Liver (tissue), 9 donors: ENCODE results near the gene NEFH. TPM values are rescaled to one million over a fixed set of nuclear protein-coding genes. Genes with fewer than 3 reads are reported as not detected.

Source experiments
- DNase-seq: peaks from one replicate; pipeline ENCODE4 v3.0.0-alpha.2; 2017; ENCODE audit warnings: low spot score
- H3K27ac ChIP-seq, 2 donors: one replicate each; pipeline ENCODE4 v1.7.0; 2013; ENCODE audit warnings: inconsistent platforms in 2 of 2, low read length in 2 of 2, control low read depth in 1 of 2, low read depth in 1 of 2, mild to moderate bottlenecking in 1 of 2
- H3K27me3 ChIP-seq, 4 donors: one replicate each; pipeline versions ENCODE4 v1.6.1 to v1.7.0; 2013; ENCODE audit warnings: low read length in 3 of 4, inconsistent platforms in 1 of 4, mild to moderate bottlenecking in 1 of 4, moderate library complexity in 1 of 4; ENCODE audit not compliant: control insufficient read depth in 4 of 4, insufficient read depth in 4 of 4
- H3K36me3 ChIP-seq, 4 donors: one replicate each; pipeline versions ENCODE4 v1.6.1 to v1.7.0; 2013; ENCODE audit warnings: low read length in 3 of 4, mild to moderate bottlenecking in 3 of 4, low read depth in 1 of 4, moderate library complexity in 1 of 4; ENCODE audit not compliant: control insufficient read depth in 4 of 4, insufficient read depth in 3 of 4
- H3K4me1 ChIP-seq, 4 donors: one replicate each; pipeline versions ENCODE4 v1.6.1 to v1.7.0; 2013; ENCODE audit warnings: low read length in 3 of 4, mild to moderate bottlenecking in 3 of 4, moderate library complexity in 1 of 4; ENCODE audit not compliant: control insufficient read depth in 4 of 4, insufficient read depth in 4 of 4
- H3K4me3 ChIP-seq, 3 donors: one replicate each; pipeline versions ENCODE4 v1.6.1 to v1.7.0; 2013; ENCODE audit warnings: low read length in 3 of 3, control low read depth in 1 of 3, low read depth in 1 of 3, mild to moderate bottlenecking in 1 of 3
- H3K9ac ChIP-seq, 2 donors: one replicate each; pipeline ENCODE4 v1.7.0; 2013; ENCODE audit warnings: low read length in 2 of 2, mild to moderate bottlenecking in 2 of 2, moderate library complexity in 2 of 2, control low read depth in 1 of 2, low read depth in 1 of 2
- H3K9me3 ChIP-seq, 4 donors: one replicate each; pipeline versions ENCODE4 v1.6.1 to v1.7.0; 2013; ENCODE audit warnings: low read length in 3 of 4; ENCODE audit not compliant: control insufficient read depth in 4 of 4
- NR2F2 ChIP-seq: IDR thresholded peaks from 2 replicates; pipeline ENCODE4 v1.6.1; 2016; ENCODE audit warnings: antibody characterized with exemption
- RAD21 ChIP-seq, 2 donors: IDR thresholded peaks; 2 replicates each; pipeline ENCODE4 v1.6.1; 2016; ENCODE audit warnings: antibody characterized with exemption in 2 of 2, mild to moderate bottlenecking in 2 of 2
- SP1 ChIP-seq: IDR thresholded peaks from 2 replicates; pipeline ENCODE4 v1.6.1; 2018; ENCODE audit warnings: antibody characterized with exemption, mild to moderate bottlenecking
- WGBS: extraction: QIAGEN DNeasy Blood & Tissue Kit; methylation state at CpG from one replicate; pipeline ENCODE4 v1.1.7; 2013; 5-methylcytosine and 5-hydroxymethylcytosine counted together
- polyA plus RNA-seq, 2 donors: library from polyadenylated mRNA; stranded (reverse) in 1 of 2; unstranded in 1 of 2; fragments of 200-250 nt in 1 of 2; fragments of >200 nt in 1 of 2; fragmentation: Nextera tagmentation in 1 of 2; extraction: Ambion mirVana in 1 of 2; gene quantifications; one replicate each; pipeline versions ENCODE4 v1.2.1 to v1.2.3, GENCODE V29; 2013 to 2015
- total RNA-seq, 2 donors: library from RNA; depleted of rRNA; stranded (reverse); fragments of >200 nt; gene quantifications; one replicate each; pipeline ENCODE4 v1.2.3, GENCODE V29; 2014
- TF ChIP-seq, protein P1 (sequence below): IDR thresholded peaks from 2 replicates; pipeline ENCODE4 v1.6.1; 2016; ENCODE audit warnings: antibody characterized with exemption, mild to moderate bottlenecking
- TF ChIP-seq, protein P2 (sequence below): IDR thresholded peaks from 2 replicates; pipeline ENCODE4 v1.6.1; 2016; ENCODE audit warnings: antibody characterized with exemption
- donor health status: healthy.
- donor health status: healthy.
- donor health status: healthy.
- donor health status: healthy.
- donor health status: healthy.

NEFH gene
- total and polyA plus RNA-seq, 4 donors, result 0.04 to 1.6 (median 0.21) TPM

DNA sequence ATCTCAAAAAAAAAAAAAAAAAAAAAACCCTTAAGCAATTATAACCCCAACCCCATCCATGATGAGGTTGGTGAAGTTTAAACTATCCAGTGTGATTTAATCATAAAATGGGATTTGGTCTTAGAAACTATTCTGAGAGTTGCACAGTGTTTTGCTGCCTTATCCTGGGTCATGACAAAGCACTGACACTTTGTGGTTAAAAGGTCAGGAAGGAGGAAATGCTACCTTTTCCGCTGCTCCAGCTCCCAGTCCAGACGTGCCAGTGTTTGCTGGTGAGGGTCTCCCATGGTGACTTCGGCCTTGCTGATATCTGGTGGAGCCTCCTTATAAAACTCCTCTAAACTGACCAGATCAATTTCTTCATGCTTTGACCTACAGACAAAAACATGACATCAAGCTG is 59.1 kb downstream of the NEFH start:
- Histone ChIP-seq H3K27me3 (no peaks in the 10 kb centered on the region), H3K4me3 (no peak overlapping the region), H3K36me3 (peaks cover 14 to 58% (median 46%) of the 10 kb centered on the region in 4 donors), H3K9ac (no peak overlapping the region), H3K9me3 (no peaks in the 10 kb centered on the region), H3K4me1 (no peaks in the 10 kb centered on the region), H3K27ac (no peak overlapping the region)
- no peak for DNase-seq
- TF ChIP-seq, protein P1, sequence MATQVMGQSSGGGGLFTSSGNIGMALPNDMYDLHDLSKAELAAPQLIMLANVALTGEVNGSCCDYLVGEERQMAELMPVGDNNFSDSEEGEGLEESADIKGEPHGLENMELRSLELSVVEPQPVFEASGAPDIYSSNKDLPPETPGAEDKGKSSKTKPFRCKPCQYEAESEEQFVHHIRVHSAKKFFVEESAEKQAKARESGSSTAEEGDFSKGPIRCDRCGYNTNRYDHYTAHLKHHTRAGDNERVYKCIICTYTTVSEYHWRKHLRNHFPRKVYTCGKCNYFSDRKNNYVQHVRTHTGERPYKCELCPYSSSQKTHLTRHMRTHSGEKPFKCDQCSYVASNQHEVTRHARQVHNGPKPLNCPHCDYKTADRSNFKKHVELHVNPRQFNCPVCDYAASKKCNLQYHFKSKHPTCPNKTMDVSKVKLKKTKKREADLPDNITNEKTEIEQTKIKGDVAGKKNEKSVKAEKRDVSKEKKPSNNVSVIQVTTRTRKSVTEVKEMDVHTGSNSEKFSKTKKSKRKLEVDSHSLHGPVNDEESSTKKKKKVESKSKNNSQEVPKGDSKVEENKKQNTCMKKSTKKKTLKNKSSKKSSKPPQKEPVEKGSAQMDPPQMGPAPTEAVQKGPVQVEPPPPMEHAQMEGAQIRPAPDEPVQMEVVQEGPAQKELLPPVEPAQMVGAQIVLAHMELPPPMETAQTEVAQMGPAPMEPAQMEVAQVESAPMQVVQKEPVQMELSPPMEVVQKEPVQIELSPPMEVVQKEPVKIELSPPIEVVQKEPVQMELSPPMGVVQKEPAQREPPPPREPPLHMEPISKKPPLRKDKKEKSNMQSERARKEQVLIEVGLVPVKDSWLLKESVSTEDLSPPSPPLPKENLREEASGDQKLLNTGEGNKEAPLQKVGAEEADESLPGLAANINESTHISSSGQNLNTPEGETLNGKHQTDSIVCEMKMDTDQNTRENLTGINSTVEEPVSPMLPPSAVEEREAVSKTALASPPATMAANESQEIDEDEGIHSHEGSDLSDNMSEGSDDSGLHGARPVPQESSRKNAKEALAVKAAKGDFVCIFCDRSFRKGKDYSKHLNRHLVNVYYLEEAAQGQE, result no peak
- no peak for TF ChIP-seq RAD21 (IDR thresholded peaks at IDR 0.05)
- TF ChIP-seq NR2F2, result peak; percentile 73
- TF ChIP-seq, protein P2, sequence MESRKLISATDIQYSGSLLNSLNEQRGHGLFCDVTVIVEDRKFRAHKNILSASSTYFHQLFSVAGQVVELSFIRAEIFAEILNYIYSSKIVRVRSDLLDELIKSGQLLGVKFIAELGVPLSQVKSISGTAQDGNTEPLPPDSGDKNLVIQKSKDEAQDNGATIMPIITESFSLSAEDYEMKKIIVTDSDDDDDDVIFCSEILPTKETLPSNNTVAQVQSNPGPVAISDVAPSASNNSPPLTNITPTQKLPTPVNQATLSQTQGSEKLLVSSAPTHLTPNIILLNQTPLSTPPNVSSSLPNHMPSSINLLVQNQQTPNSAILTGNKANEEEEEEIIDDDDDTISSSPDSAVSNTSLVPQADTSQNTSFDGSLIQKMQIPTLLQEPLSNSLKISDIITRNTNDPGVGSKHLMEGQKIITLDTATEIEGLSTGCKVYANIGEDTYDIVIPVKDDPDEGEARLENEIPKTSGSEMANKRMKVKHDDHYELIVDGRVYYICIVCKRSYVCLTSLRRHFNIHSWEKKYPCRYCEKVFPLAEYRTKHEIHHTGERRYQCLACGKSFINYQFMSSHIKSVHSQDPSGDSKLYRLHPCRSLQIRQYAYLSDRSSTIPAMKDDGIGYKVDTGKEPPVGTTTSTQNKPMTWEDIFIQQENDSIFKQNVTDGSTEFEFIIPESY, result no peak
- TF ChIP-seq SP1, result no peak
- 87% methylated on average over 3 of the region's 3 CpGs for WGBS

Other genes starting within 250 kb of the NEFH start
- 10 to 100 TPM; 14.3 to 22.1 TPM for gene RHBDD3, start 212.2 kb upstream of the NEFH start, total RNA-seq
- 10 to 100 TPM; 14.5 to 26.5 TPM for gene RHBDD3, start 212.2 kb upstream of the NEFH start, polyA plus RNA-seq
- gene EWSR1, start 211.9 kb upstream of the NEFH start, total RNA-seq, result 100 to 1,000 TPM in 1 of 2 donors, 10 to 100 TPM in 1; 81.0 to 134 TPM
- 10 to 100 TPM; 64.8 to 75.7 TPM for gene EWSR1, start 211.9 kb upstream of the NEFH start, polyA plus RNA-seq
- 10 to 100 TPM in 1 of 2 donors, 1 to 10 TPM in 1; 6.6 to 11.4 TPM for gene GAS2L1, start 173.6 kb upstream of the NEFH start, total RNA-seq
- gene GAS2L1, start 173.6 kb upstream of the NEFH start, polyA plus RNA-seq, result 10 to 100 TPM in 1 of 2 donors, 1 to 10 TPM in 1; 4.0 to 11.2 TPM
- under 1 TPM; 0.75 to 0.79 TPM for gene RASL10A, start 164.5 kb upstream of the NEFH start, total RNA-seq
- under 1 TPM; 0.10 to 0.20 TPM for gene RASL10A, start 164.5 kb upstream of the NEFH start, polyA plus RNA-seq
- gene AP1B1, start 91.6 kb upstream of the NEFH start, total RNA-seq, result 10 to 100 TPM; 54.9 to 63.4 TPM
- 10 to 100 TPM; 17.6 to 33.0 TPM for gene AP1B1, start 91.6 kb upstream of the NEFH start, polyA plus RNA-seq
- gene RFPL1, start 41.6 kb upstream of the NEFH start, total RNA-seq, result 1 to 10 TPM in 1 of 2 donors, not detected in 1; 1.0 TPM
- gene RFPL1, start 41.6 kb upstream of the NEFH start, polyA plus RNA-seq, result 1 to 10 TPM in 1 of 2 donors, not detected in 1; 1.0 TPM
- gene THOC5, start 73.5 kb downstream of the NEFH start, total RNA-seq, result 10 to 100 TPM; 19.5 to 25.1 TPM
- 1 to 10 TPM; 7.4 to 9.4 TPM for gene THOC5, start 73.5 kb downstream of the NEFH start, polyA plus RNA-seq
- 100 to 1,000 TPM; 114 to 125 TPM for gene NIPSNAP1, start 100.9 kb downstream of the NEFH start, total RNA-seq
- 100 to 1,000 TPM; 134 to 145 TPM for gene NIPSNAP1, start 100.9 kb downstream of the NEFH start, polyA plus RNA-seq
- 10 to 100 TPM; 14.1 to 25.2 TPM for gene NF2, start 123.4 kb downstream of the NEFH start, total RNA-seq
- gene NF2, start 123.4 kb downstream of the NEFH start, polyA plus RNA-seq, result 1 to 10 TPM; 6.2 to 8.4 TPM
- gene CABP7, start 239.8 kb downstream of the NEFH start, total RNA-seq, result not detected
- gene CABP7, start 239.8 kb downstream of the NEFH start, polyA plus RNA-seq, result under 1 TPM in 1 of 2 donors, not detected in 1; 0.08 TPM